ENCODE measurements around the gene YIF1A. TPM values are rescaled to one million over a fixed set of nuclear protein-coding genes. Genes with fewer than 3 reads are reported as not detected.
"Not testable (repeated sequence)": the region's sequence is repeated elsewhere in the genome, so short reads cannot be mapped to it uniquely, and the experiment has no call there.

The YIF1A gene
- total RNA-seq, 1 donor from 2014 or later = 19.0 TPM

DNA sequence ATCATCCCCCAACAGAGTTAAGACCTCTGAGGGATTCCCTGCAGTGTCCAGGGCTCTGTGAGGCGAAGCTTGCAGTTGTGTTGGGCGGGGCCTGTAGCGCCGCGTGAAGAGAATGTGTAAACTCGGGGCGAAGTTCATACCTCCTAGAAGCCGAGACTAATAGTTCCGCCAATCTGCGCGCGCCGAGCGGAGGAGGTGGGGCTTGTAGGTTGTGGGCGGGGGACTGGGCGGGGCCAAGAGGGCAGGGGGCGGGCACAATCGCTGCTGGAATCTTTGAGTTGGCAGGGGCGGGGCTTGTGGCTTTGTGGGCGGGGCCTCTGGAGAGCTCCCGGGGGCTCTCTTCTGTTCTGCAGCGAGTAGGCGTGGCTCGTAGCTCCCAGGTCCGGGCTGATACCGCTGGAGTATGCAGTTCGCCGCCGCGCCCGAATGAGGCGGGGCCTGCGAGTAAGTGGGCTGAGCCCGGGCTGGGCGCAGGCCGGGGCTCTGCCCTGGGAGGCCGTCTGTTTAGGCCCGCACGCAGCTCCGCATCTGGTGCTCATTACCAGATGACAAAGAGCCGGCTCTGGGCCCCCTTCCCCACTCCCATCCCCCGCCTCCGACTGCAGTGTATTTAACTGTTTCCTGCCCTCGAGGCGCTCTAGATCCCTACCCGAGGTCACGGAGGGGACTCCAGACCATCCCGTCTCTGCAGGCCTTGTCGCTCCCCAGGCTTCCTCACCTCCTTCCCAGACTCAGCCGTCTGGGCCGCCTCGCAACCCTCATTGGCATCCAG lies 23.8 kb upstream of the YIF1A start:
- Histone ChIP-seq H3F3A (ENCODE audit: low read depth) (peaks cover 34% of the 10 kb centered on the region), H3K4me2 (peak overlapping the region; percentile 74), H3K27ac (peak overlapping the region; percentile 85), H3K27me3 (peaks cover 24% of the 10 kb centered on the region), H3K4me1 (peaks cover 21% of the 10 kb centered on the region), H4K20me1 (ENCODE audit: low read depth) (no peaks in the 10 kb centered on the region), H3K9ac (no peak overlapping the region), H3K79me2 (ENCODE audit: low read depth) (no peaks in the 10 kb centered on the region), H3K4me3 (peak overlapping the region; percentile 53), H3K36me3 (no peaks in the 10 kb centered on the region), H3K9me3 (ENCODE audit: low read depth) (no peaks in the 10 kb centered on the region), H2AFZ (replicated peaks) (peak overlapping the region; percentile 95)
- Mint-ChIP-seq H3K4me1 (peaks cover 27% of the 10 kb centered on the region), H3K9me3 (no peaks in the 10 kb centered on the region), H3K4me3 (peak overlapping the region; percentile 91), H3K27me3 (ENCODE audit: insufficient read depth, low read depth) (peaks cover 10% of the 10 kb centered on the region), H3K36me3 (no peaks in the 10 kb centered on the region), H3K27ac (peak overlapping the region; percentile 93)
- TF ChIP-seq EZH2 (IDR thresholded peaks at IDR 0.05) (no peak), EZH2phosphoT487 (IDR thresholded peaks at IDR 0.05) (no peak)
- TF ChIP-seq, protein P1, sequence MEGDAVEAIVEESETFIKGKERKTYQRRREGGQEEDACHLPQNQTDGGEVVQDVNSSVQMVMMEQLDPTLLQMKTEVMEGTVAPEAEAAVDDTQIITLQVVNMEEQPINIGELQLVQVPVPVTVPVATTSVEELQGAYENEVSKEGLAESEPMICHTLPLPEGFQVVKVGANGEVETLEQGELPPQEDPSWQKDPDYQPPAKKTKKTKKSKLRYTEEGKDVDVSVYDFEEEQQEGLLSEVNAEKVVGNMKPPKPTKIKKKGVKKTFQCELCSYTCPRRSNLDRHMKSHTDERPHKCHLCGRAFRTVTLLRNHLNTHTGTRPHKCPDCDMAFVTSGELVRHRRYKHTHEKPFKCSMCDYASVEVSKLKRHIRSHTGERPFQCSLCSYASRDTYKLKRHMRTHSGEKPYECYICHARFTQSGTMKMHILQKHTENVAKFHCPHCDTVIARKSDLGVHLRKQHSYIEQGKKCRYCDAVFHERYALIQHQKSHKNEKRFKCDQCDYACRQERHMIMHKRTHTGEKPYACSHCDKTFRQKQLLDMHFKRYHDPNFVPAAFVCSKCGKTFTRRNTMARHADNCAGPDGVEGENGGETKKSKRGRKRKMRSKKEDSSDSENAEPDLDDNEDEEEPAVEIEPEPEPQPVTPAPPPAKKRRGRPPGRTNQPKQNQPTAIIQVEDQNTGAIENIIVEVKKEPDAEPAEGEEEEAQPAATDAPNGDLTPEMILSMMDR (IDR thresholded peaks at IDR 0.05) = no peak
- DNase-seq (ENCODE audit: low spot score) = peak; percentile 100

DNA sequence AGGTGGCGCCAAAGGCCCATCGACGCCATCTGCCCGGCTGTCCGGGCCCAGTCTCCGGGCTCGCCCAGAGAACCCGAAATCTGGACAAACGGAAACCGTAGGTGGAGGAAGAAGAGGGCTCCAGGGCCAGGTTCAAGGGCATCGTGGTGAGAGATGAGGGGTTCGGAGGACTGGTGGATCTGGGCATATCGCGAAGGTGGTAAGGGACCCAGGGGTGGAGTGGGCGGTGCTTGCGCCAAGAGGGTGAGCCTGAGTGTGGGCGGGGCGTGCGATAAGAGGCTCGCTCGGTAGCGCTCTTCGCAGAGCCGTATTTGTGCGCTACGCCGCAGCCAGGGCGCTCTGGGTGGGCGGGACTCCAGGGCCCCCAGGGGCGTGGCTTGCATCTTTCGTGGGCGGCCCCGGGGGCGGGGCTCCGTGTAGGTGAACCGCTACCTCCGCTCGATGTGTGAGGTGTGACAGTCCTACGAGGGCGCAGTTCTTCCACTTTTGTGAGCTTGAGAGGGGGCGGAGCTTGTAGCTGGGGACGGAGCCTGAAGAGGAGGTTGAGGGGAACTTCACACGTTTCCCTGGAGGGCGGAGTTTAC lies 23.1 kb upstream of the YIF1A start:
- no peak overlapping the region for H3K9ac ChIP-seq
- no peaks in the 10 kb centered on the region for H3K9me3 ChIP-seq (ENCODE audit: low read depth)
- peak overlapping the region; percentile 74 for H3K4me2 ChIP-seq
- no peaks in the 10 kb centered on the region for H3K36me3 ChIP-seq
- H3K79me2 ChIP-seq (ENCODE audit: low read depth) = no peaks in the 10 kb centered on the region
- Mint-ChIP-seq H3K9me3 (no peaks in the 10 kb centered on the region), H3K4me3 (peak overlapping the region; percentile 91), H3K27ac (peak overlapping the region; percentile 93), H3K27me3 (ENCODE audit: insufficient read depth, low read depth) (peaks cover 10% of the 10 kb centered on the region), H3K4me1 (peaks cover 21% of the 10 kb centered on the region), H3K36me3 (no peaks in the 10 kb centered on the region)
- peaks cover 14% of the 10 kb centered on the region for H3K4me1 ChIP-seq
- H3K27ac ChIP-seq = no peak overlapping the region
- TF ChIP-seq EZH2phosphoT487 (IDR thresholded peaks at IDR 0.05) (no peak), EZH2 (IDR thresholded peaks at IDR 0.05) (no peak)
- TF ChIP-seq, protein P1 (IDR thresholded peaks at IDR 0.05) = peak; percentile 94
- peaks cover 30% of the 10 kb centered on the region for H3K27me3 ChIP-seq
- H2AFZ ChIP-seq (replicated peaks) = peak overlapping the region; percentile 95
- no peaks in the 10 kb centered on the region for H4K20me1 ChIP-seq (ENCODE audit: low read depth)
- peak; percentile 97 for DNase-seq (ENCODE audit: low spot score)
- peaks cover 34% of the 10 kb centered on the region for H3F3A ChIP-seq (ENCODE audit: low read depth)
- H3K4me3 ChIP-seq = peak overlapping the region; percentile 53

DNA sequence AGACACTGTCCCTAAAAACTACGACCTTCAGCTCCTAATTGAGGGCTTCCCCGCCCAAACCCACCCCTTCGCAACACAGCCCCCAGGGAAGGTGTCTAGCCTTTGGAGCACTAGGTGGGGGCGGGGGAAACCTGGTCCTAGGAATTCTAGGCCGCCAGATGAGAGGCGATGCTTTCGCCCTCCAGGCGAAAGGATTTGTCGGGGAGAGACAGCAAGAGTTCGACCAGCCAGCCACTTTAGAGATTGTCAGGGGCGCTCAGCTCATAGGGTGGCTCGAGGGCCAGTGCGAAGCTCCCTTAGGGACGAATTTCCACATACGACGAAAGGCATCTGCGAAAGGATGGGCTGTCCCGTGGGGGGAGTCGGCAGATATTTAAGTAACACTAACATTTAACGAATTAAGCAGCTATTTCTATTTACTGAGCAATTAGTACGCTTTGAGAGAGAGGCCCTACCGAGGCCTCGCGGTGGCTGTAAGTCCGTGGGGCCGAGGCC lies 22.6 kb upstream of the YIF1A start:
- peaks cover 21% of the 10 kb centered on the region for H3K4me1 Mint-ChIP-seq
- no peak overlapping the region for H3K9ac ChIP-seq
- no peak for DNase-seq (ENCODE audit: low spot score)
- no peaks in the 10 kb centered on the region for H3K79me2 ChIP-seq (ENCODE audit: low read depth)
- peaks cover 30% of the 10 kb centered on the region for H3K27me3 ChIP-seq
- no peaks in the 10 kb centered on the region for H3K36me3 Mint-ChIP-seq
- H3K36me3 ChIP-seq = no peaks in the 10 kb centered on the region
- peaks cover 9% of the 10 kb centered on the region for H3K4me1 ChIP-seq
- H3K27me3 Mint-ChIP-seq (ENCODE audit: insufficient read depth, low read depth) = peaks cover 11% of the 10 kb centered on the region
- H3K4me3 Mint-ChIP-seq = peak overlapping the region; percentile 91
- no peak overlapping the region for H3K27ac ChIP-seq
- peaks cover 34% of the 10 kb centered on the region for H3F3A ChIP-seq (ENCODE audit: low read depth)
- H3K9me3 ChIP-seq (ENCODE audit: low read depth) = no peaks in the 10 kb centered on the region
- no peaks in the 10 kb centered on the region for H3K9me3 Mint-ChIP-seq
- peak overlapping the region; percentile 53 for H3K4me3 ChIP-seq
- no peaks in the 10 kb centered on the region for H4K20me1 ChIP-seq (ENCODE audit: low read depth)
- TF ChIP-seq EZH2phosphoT487 (IDR thresholded peaks at IDR 0.05) (no peak), EZH2 (IDR thresholded peaks at IDR 0.05) (no peak)
- TF ChIP-seq, protein P1 (IDR thresholded peaks at IDR 0.05) = no peak
- peak overlapping the region; percentile 84 for H3K27ac Mint-ChIP-seq
- peak overlapping the region; percentile 74 for H3K4me2 ChIP-seq
- H2AFZ ChIP-seq (replicated peaks) = peak overlapping the region; percentile 95

DNA sequence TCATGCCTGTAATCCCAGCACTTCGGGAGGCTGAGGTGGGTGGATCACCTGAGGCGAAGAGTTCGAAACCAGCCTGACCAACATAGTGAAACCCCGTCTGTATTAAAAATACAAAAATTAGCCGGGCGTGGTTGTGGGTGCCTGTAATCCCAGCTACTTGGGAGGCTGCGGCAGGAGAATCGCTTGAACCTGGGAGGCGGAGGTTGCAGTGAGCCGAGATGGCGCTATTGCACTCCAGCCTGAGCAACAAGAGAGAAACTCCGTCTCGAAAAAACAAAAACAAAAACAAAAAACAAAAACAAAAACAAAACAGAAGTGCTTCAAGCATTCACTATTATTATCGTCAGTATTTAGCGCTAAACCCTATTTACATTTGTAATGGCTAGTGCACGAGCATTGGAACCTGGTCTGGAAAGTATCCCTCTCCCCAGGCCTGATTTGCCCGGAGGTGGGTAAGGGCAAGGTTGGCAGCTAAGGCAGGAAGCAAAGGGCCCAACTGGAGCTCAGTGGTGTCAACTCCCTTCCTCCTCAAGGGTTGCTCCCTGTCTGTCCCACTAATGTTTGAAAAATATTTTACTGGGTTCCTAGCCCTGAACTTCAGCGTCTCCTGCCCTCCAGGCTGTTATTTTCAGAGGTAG lies 22.0 kb upstream of the YIF1A start:
- Mint-ChIP-seq H3K4me3 (peak overlapping the region; percentile 91), H3K27me3 (ENCODE audit: insufficient read depth, low read depth) (peaks cover 13% of the 10 kb centered on the region), H3K4me1 (peaks cover 21% of the 10 kb centered on the region)
- not testable (repeated sequence) for H3K9ac ChIP-seq; DNase-seq (ENCODE audit: low spot score); H3K9me3 ChIP-seq (ENCODE audit: low read depth); H4K20me1 ChIP-seq (ENCODE audit: low read depth); H3K4me3 ChIP-seq; H3K4me1 ChIP-seq; H3K4me2 ChIP-seq; H3K79me2 ChIP-seq (ENCODE audit: low read depth); H3K27ac ChIP-seq; H3K9me3 Mint-ChIP-seq; H3K36me3 Mint-ChIP-seq; H2AFZ ChIP-seq (replicated peaks); H3K27ac Mint-ChIP-seq; H3K36me3 ChIP-seq
- Histone ChIP-seq H3F3A (ENCODE audit: low read depth) (peaks cover 34% of the 10 kb centered on the region), H3K27me3 (peaks cover 28% of the 10 kb centered on the region)
